Panc1 (cell line): ENCODE results near the gene FILIP1L. TPM values are rescaled to one million over a fixed set of nuclear protein-coding genes. Genes with fewer than 3 reads are reported as not detected.

Source experiments
- ATAC-seq: fragments of 200-7000 bp; cut with Tn5 transposase; 2 replicates; pipeline ENCODE4 v1.9.1; 2020; ENCODE audit warnings: mild to moderate bottlenecking, moderate library complexity
- BruUV-seq: library from RNA; stranded (reverse); fragments of 400-500 nt; replicated peaks from 2 replicates; lab custom pipeline; 2021; lab: Mats Ljungman, UMichigan
- CTCF ChIA-PET: fragments of 300-600 bp; sonication (Branson Sonifier 250); formaldehyde crosslinking; loops from one replicate; lab custom pipeline; 2022; ENCODE audit warnings: antibody characterized with exemption; lab: Charles Lee
- POLR2A ChIA-PET: fragments of 300-600 bp; sonication (Branson Sonifier 250); formaldehyde crosslinking; loops from one replicate; lab custom pipeline; 2022; ENCODE audit warnings: antibody characterized with exemption; lab: Charles Lee
- DNase-seq: peaks from one replicate; pipeline ENCODE4 v3.0.0-alpha.2; 2010; ENCODE audit warnings: low read depth, low spot score
- H3K27ac ChIP-seq: 2 replicates; pipeline ENCODE4 v1.5.1; 2011; ENCODE audit warnings: mild to moderate bottlenecking, low read length, inconsistent platforms
- H3K27me3 ChIP-seq: fragments of 200-500 bp; sonication (Bioruptor generic); 2 replicates; pipeline ENCODE4 v1.6.0; 2014; ENCODE audit warnings: low read length, inconsistent platforms; ENCODE audit not compliant: control insufficient read depth, insufficient read depth
- H3K36me3 ChIP-seq: fragments of 200-500 bp; sonication (Bioruptor generic); 2 replicates; pipeline ENCODE4 v1.5.1; 2014; ENCODE audit warnings: inconsistent platforms, mild to moderate bottlenecking, low read length, moderate library complexity; ENCODE audit not compliant: control insufficient read depth, insufficient read depth
- H3K4me1 ChIP-seq: 2 replicates; pipeline ENCODE4 v1.5.1; 2011; ENCODE audit warnings: inconsistent platforms, mild to moderate bottlenecking, low read length, moderate library complexity; ENCODE audit not compliant: control insufficient read depth, insufficient read depth
- H3K4me3 ChIP-seq, 2 experiments: 2 replicates each; pipeline ENCODE4 v1.5.1; 2011 to 2012; ENCODE audit warnings: low read depth in 2 of 2, low read length in 2 of 2, mild to moderate bottlenecking in 2 of 2, inconsistent platforms in 1 of 2, moderate library complexity in 1 of 2
- H3K9me3 ChIP-seq: fragments of 200-500 bp; sonication (Bioruptor generic); 2 replicates; pipeline ENCODE4 v1.5.1; 2014; ENCODE audit warnings: low read depth, mild to moderate bottlenecking, inconsistent platforms, low read length, moderate library complexity; ENCODE audit not compliant: control insufficient read depth, insufficient read depth
- POLR2AphosphoS5 ChIP-seq: IDR thresholded peaks from 2 replicates; pipeline ENCODE4 v1.6.1; 2012; ENCODE audit warnings: mild to moderate bottlenecking, low read depth, low read length, moderate library complexity
- SIN3A ChIP-seq: IDR thresholded peaks from 2 replicates; pipeline ENCODE4 v1.6.1; 2012; ENCODE audit warnings: low read depth, mild to moderate bottlenecking, low read length, moderate library complexity, borderline replicate concordance; ENCODE audit not compliant: insufficient read depth
- TCF7L2 ChIP-seq: IDR thresholded peaks from 2 replicates; pipeline ENCODE4 v1.6.1; 2011; ENCODE audit warnings: mild to moderate bottlenecking, low read depth, low read length, inconsistent platforms
- in situ Hi-C: cut with HindIII; loops from 2 replicates; pipeline ENCODE4 v1.10.0; 2016; ENCODE audit warnings: low sequenced_read_pairs, low pct_unique_long_range_greater_than_20kb
- intact Hi-C: fragments of 100-400 bp; cut with micrococcal nuclease; formaldehyde crosslinking; loops from one replicate; pipeline ENCODE4 v1.10.0; 2022; ENCODE audit not compliant: unreplicated experiment
- total RNA-seq: library from RNA; stranded (reverse); gene quantifications from one replicate; pipeline ENCODE4 v1.2.1, GENCODE V29; 2021; ENCODE audit not compliant: unreplicated experiment
- TF ChIP-seq, protein P1 (sequence below): fragments of 450-650 bp; IDR thresholded peaks from 2 replicates; pipeline ENCODE4 v1.5.1; 2017; ENCODE audit warnings: mild to moderate bottlenecking
- TF ChIP-seq, protein P2 (sequence below), 2 experiments: IDR thresholded peaks; 2 replicates each; pipeline ENCODE4 v1.6.1; 2011 to 2012; ENCODE audit warnings: low read depth in 2 of 2, control low read depth in 1 of 2, low read length in 1 of 2, mild to moderate bottlenecking in 1 of 2, moderate library complexity in 1 of 2; ENCODE audit not compliant: insufficient read depth in 1 of 2

The FILIP1L gene
- total RNA-seq, 1 experiment from 2014 or later, result 3.2 TPM

DNA sequence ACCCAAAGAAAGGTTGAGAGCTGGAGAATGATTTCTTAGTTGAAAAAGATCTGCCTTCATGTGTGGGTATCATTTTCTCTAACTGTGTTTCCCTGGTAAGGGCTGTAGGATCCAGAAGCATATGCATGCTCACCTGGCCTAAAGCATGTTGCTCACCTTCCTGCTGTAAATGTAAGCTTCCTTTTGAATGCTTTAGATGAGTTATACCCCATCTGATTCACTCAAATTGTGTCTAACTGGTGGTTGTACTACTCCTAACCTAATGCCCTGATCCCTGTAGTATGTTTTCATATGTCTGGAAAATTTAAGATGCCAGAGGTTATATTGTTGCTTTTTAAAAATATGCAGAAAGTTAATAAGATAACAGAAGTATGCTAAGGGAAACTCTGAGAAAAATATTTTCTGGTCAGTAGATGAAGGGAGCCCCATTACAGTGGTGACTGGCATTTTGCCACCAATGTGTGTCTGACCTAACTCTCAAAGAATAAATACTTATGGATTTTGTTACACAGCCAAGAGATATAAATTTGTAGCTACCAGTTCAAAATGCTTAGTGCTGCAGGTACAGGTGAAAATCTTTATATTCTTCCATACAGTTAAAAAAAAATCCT is 7.7 kb downstream of the FILIP1L start:
- no peaks in the 10 kb centered on the region for H3K36me3 ChIP-seq
- ChIA-PET CTCF (no interaction called here), POLR2A (no interaction called here)
- ATAC-seq, result no peak
- intact Hi-C loops (no loop called here), in situ Hi-C loops (no loop called here)
- TF ChIP-seq, protein P1, sequence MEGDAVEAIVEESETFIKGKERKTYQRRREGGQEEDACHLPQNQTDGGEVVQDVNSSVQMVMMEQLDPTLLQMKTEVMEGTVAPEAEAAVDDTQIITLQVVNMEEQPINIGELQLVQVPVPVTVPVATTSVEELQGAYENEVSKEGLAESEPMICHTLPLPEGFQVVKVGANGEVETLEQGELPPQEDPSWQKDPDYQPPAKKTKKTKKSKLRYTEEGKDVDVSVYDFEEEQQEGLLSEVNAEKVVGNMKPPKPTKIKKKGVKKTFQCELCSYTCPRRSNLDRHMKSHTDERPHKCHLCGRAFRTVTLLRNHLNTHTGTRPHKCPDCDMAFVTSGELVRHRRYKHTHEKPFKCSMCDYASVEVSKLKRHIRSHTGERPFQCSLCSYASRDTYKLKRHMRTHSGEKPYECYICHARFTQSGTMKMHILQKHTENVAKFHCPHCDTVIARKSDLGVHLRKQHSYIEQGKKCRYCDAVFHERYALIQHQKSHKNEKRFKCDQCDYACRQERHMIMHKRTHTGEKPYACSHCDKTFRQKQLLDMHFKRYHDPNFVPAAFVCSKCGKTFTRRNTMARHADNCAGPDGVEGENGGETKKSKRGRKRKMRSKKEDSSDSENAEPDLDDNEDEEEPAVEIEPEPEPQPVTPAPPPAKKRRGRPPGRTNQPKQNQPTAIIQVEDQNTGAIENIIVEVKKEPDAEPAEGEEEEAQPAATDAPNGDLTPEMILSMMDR, result no peak
- TF ChIP-seq TCF7L2 (no peak), SIN3A (no peak), POLR2AphosphoS5 (no peak)
- TF ChIP-seq, protein P2, sequence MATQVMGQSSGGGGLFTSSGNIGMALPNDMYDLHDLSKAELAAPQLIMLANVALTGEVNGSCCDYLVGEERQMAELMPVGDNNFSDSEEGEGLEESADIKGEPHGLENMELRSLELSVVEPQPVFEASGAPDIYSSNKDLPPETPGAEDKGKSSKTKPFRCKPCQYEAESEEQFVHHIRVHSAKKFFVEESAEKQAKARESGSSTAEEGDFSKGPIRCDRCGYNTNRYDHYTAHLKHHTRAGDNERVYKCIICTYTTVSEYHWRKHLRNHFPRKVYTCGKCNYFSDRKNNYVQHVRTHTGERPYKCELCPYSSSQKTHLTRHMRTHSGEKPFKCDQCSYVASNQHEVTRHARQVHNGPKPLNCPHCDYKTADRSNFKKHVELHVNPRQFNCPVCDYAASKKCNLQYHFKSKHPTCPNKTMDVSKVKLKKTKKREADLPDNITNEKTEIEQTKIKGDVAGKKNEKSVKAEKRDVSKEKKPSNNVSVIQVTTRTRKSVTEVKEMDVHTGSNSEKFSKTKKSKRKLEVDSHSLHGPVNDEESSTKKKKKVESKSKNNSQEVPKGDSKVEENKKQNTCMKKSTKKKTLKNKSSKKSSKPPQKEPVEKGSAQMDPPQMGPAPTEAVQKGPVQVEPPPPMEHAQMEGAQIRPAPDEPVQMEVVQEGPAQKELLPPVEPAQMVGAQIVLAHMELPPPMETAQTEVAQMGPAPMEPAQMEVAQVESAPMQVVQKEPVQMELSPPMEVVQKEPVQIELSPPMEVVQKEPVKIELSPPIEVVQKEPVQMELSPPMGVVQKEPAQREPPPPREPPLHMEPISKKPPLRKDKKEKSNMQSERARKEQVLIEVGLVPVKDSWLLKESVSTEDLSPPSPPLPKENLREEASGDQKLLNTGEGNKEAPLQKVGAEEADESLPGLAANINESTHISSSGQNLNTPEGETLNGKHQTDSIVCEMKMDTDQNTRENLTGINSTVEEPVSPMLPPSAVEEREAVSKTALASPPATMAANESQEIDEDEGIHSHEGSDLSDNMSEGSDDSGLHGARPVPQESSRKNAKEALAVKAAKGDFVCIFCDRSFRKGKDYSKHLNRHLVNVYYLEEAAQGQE (IDR thresholded peaks at IDR 0.05; ENCODE audit: insufficient read depth in 1 of 2, low read depth in 2 of 2, low read length in 1 of 2), result no peak
- H3K4me3 ChIP-seq, result no peak overlapping the region
- no TSS peak for BruUV-seq
- no peaks in the 10 kb centered on the region for H3K9me3 ChIP-seq
- H3K27me3 ChIP-seq, result no peaks in the 10 kb centered on the region
- H3K27ac ChIP-seq, result no peak overlapping the region; the same call in none of the 2 replicates
- peaks cover 9% of the 10 kb centered on the region for H3K4me1 ChIP-seq
- no peak for DNase-seq

DNA sequence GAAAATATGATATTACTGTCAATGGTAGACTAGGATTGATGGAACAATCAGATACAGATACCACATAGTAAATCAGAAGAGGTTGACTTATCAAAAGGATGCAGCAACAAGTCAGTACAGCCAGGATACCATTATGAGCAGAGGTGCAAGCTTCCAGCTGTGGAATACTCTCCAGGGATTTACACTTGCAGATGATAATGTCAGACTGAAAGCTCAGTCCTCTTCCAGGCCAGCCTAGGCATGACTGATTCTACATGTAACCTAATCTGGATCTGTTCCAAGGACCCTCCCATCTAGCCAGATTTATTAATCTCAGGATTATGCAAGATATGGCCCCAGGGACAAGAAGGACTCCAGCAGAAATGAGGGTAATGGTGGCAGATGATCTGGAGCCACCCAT is 8.2 kb downstream of the FILIP1L start:
- Histone ChIP-seq H3K36me3 (no peaks in the 10 kb centered on the region), H3K27me3 (no peaks in the 10 kb centered on the region), H3K9me3 (no peaks in the 10 kb centered on the region), H3K4me3 (no peak overlapping the region), H3K4me1 (peaks cover 9% of the 10 kb centered on the region), H3K27ac (peak overlapping the region; percentile 74; the same call in 1 of the 2 replicates)
- DNase-seq (no peak), ATAC-seq (no peak)
- TF ChIP-seq SIN3A (no peak), TCF7L2 (no peak), POLR2AphosphoS5 (no peak)
- TF ChIP-seq, protein P2 (IDR thresholded peaks at IDR 0.05; ENCODE audit: insufficient read depth in 1 of 2, low read depth in 2 of 2, low read length in 1 of 2), result no peak
- TF ChIP-seq, protein P1, result no peak
- CTCF ChIA-PET, result no interaction called here
- BruUV-seq, result no TSS peak
- in situ Hi-C loops (no loop called here), intact Hi-C loops (no loop called here)
- POLR2A ChIA-PET, result no interaction called here
